Peyer's patch (tissue), 4 donors: Measurements from ENCODE around the gene BMPR2.
"Not testable (repeated sequence)": the region's sequence is repeated elsewhere in the genome, so short reads cannot be mapped to it uniquely, and the experiment has no call there.

Source experiments
- CTCF ChIP-seq, 6 experiments: fragments of 450-650 bp in 4 of 6; fragments of 200-600 bp in 2 of 6; sonication (generic) in 1 of 6; IDR thresholded peaks; one replicate each; pipeline ENCODE4 v1.5.1; 2017 to 2019; ENCODE audit warnings: antibody characterized with exemption in 6 of 6, mild to moderate bottlenecking in 3 of 6, moderate library complexity in 1 of 6
- POLR2A ChIP-seq, 2 donors: fragments of 450-650 bp; IDR thresholded peaks; one replicate each; pipeline ENCODE4 v1.5.1; 2017; ENCODE audit warnings: antibody characterized with exemption in 2 of 2, mild to moderate bottlenecking in 2 of 2, moderate library complexity in 2 of 2

GRCh38 chr2:202582846-202583245 is 206.7 kb downstream of the BMPR2 start:
- not testable (repeated sequence) for TF ChIP-seq CTCF, POLR2A (IDR thresholded peaks at IDR 0.05)
